HEK293 (cell line): ENCODE results near the gene MUC21.

ENCODE experiments used
- CTCF ChIA-PET: fragments of 350-600 bp; formaldehyde crosslinking; extraction: SDS; loops from one replicate; lab custom pipeline; 2021; ENCODE audit warnings: antibody characterized with exemption; lab: Yijun Ruan, JAX
- POLR2A ChIA-PET: fragments of 300-600 bp; formaldehyde crosslinking; extraction: SDS; loops from one replicate; lab custom pipeline; 2020; ENCODE audit warnings: antibody characterized with exemption, inconsistent platforms; lab: Yijun Ruan, JAX
- H3K27ac ChIP-seq: fragments of 200-500 bp; sonication (Bioruptor generic); 2 replicates; pipeline ENCODE4 v1.5.1; 2014; ENCODE audit warnings: low read depth, low read length, control low read depth, inconsistent platforms; ENCODE audit errors: extremely low read depth
- H3K36me3 ChIP-seq, 2 experiments: fragments of 200-500 bp in 1 of 2; sonication (Bioruptor generic) in 1 of 2; 1 replicate in 1 of 2; 2 replicates in 1 of 2; pipeline ENCODE4 v1.5.1; 2014 to 2017; ENCODE audit warnings: inconsistent platforms in 2 of 2, low read length in 2 of 2; ENCODE audit not compliant: control insufficient read depth in 2 of 2, insufficient read depth in 1 of 2
- H3K4me1 ChIP-seq: fragments of 200-500 bp; sonication (Bioruptor generic); 2 replicates; pipeline ENCODE4 v1.5.1; 2014; ENCODE audit warnings: mild to moderate bottlenecking, low read length, inconsistent platforms; ENCODE audit not compliant: control insufficient read depth, insufficient read depth
- H3K4me3 ChIP-seq: 2 replicates; pipeline ENCODE4 v1.5.1; 2011; ENCODE audit warnings: low read depth, mild to moderate bottlenecking, control low read depth, low read length, moderate library complexity
- H3K9me3 ChIP-seq: fragments of 200-500 bp; sonication (Bioruptor generic); 2 replicates; pipeline ENCODE4 v1.5.1; 2014; ENCODE audit warnings: low read depth, low read length, inconsistent platforms; ENCODE audit not compliant: control insufficient read depth, insufficient read depth
- GLIS1 ChIP-seq: fragments of 450-650 bp; formaldehyde crosslinking; IDR thresholded peaks from 2 replicates; pipeline ENCODE4 v1.5.1; 2016; ENCODE audit warnings: missing biosample characterization, missing genetic modification characterization
- MYNN ChIP-seq: fragments of 450-650 bp; formaldehyde crosslinking; IDR thresholded peaks from 2 replicates; pipeline ENCODE4 v1.5.1; 2016; ENCODE audit warnings: missing biosample characterization, missing genetic modification characterization, borderline replicate concordance
- MZF1 ChIP-seq: fragments of 450-650 bp; formaldehyde crosslinking; IDR thresholded peaks from 2 replicates; pipeline ENCODE4 v1.5.1; 2017; ENCODE audit warnings: missing biosample characterization, missing genetic modification characterization, borderline replicate concordance
- OSR2 ChIP-seq: fragments of 450-650 bp; formaldehyde crosslinking; IDR thresholded peaks from 2 replicates; pipeline ENCODE4 v1.5.1; 2016; ENCODE audit warnings: missing biosample characterization, missing genetic modification characterization
- RBAK ChIP-seq: fragments of 450-650 bp; formaldehyde crosslinking; IDR thresholded peaks from 2 replicates; pipeline ENCODE4 v1.5.1; 2016; ENCODE audit warnings: missing biosample characterization, missing genetic modification characterization
- YY1 ChIP-seq: fragments of 450-650 bp; formaldehyde crosslinking; IDR thresholded peaks from 2 replicates; pipeline ENCODE4 v1.5.1; 2018; ENCODE audit warnings: missing biosample characterization, missing genetic modification characterization
- ZNF114 ChIP-seq: fragments of 450-650 bp; formaldehyde crosslinking; IDR thresholded peaks from 2 replicates; pipeline ENCODE4 v1.5.0; 2017; ENCODE audit warnings: missing biosample characterization, missing genetic modification characterization
- ZNF146 ChIP-seq: fragments of 450-650 bp; formaldehyde crosslinking; IDR thresholded peaks from 2 replicates; pipeline ENCODE4 v1.5.1; 2016; ENCODE audit warnings: missing biosample characterization, missing genetic modification characterization
- ZNF157 ChIP-seq: fragments of 450-650 bp; formaldehyde crosslinking; IDR thresholded peaks from 2 replicates; pipeline ENCODE4 v1.5.1; 2016; ENCODE audit warnings: missing biosample characterization, missing genetic modification characterization
- ZNF202 ChIP-seq: fragments of 450-650 bp; formaldehyde crosslinking; IDR thresholded peaks from 2 replicates; pipeline ENCODE4 v1.5.1; 2016; ENCODE audit warnings: missing biosample characterization, missing genetic modification characterization, borderline replicate concordance
- ZNF324 ChIP-seq: fragments of 450-650 bp; formaldehyde crosslinking; IDR thresholded peaks from 2 replicates; pipeline ENCODE4 v1.5.1; 2016; ENCODE audit warnings: missing biosample characterization, missing genetic modification characterization
- ZNF341 ChIP-seq: fragments of 450-650 bp; formaldehyde crosslinking; IDR thresholded peaks from 2 replicates; pipeline ENCODE4; 2016; ENCODE audit warnings: low read depth, missing biosample characterization, missing genetic modification characterization
- ZNF501 ChIP-seq: fragments of 450-650 bp; formaldehyde crosslinking; IDR thresholded peaks from 2 replicates; pipeline ENCODE4 v1.5.1; 2016; ENCODE audit warnings: missing biosample characterization, missing genetic modification characterization
- ZNF544 ChIP-seq: fragments of 450-650 bp; formaldehyde crosslinking; IDR thresholded peaks from 2 replicates; pipeline ENCODE4 v1.5.0; 2017; ENCODE audit warnings: missing biosample characterization, missing genetic modification characterization
- ZNF549 ChIP-seq: fragments of 450-650 bp; IDR thresholded peaks from 2 replicates; pipeline ENCODE4 v1.5.1; 2018; ENCODE audit warnings: missing biosample characterization, missing genetic modification characterization, mild to moderate bottlenecking, inconsistent platforms, moderate library complexity
- ZNF621 ChIP-seq: fragments of 450-650 bp; formaldehyde crosslinking; IDR thresholded peaks from 2 replicates; pipeline ENCODE4 v1.5.1; 2017; ENCODE audit warnings: missing biosample characterization, missing genetic modification characterization
- ZNF624 ChIP-seq: fragments of 450-650 bp; formaldehyde crosslinking; IDR thresholded peaks from 2 replicates; pipeline ENCODE4 v1.5.1; 2017; ENCODE audit warnings: missing biosample characterization, missing genetic modification characterization
- ZNF670 ChIP-seq: fragments of 450-650 bp; formaldehyde crosslinking; IDR thresholded peaks from 2 replicates; pipeline ENCODE4 v1.5.1; 2016; ENCODE audit warnings: missing biosample characterization, missing genetic modification characterization, low read depth
- TF ChIP-seq, protein P1 (sequence below): fragments of 450-650 bp; formaldehyde crosslinking; IDR thresholded peaks from 2 replicates; pipeline ENCODE4 v1.5.1; 2016; ENCODE audit warnings: missing biosample characterization, missing genetic modification characterization, borderline replicate concordance
- TF ChIP-seq, protein P2 (sequence below): fragments of 450-650 bp; formaldehyde crosslinking; IDR thresholded peaks from 2 replicates; pipeline ENCODE4 v1.5.1; 2016; ENCODE audit warnings: missing biosample characterization, missing genetic modification characterization
- TF ChIP-seq, protein P3 (sequence below): fragments of 450-650 bp; formaldehyde crosslinking; IDR thresholded peaks from 2 replicates; pipeline ENCODE4 v1.5.1; 2016; ENCODE audit warnings: missing biosample characterization, missing genetic modification characterization
- TF ChIP-seq, protein P4 (sequence below): fragments of 450-650 bp; formaldehyde crosslinking; IDR thresholded peaks from 2 replicates; pipeline ENCODE4 v1.5.1; 2017; ENCODE audit warnings: missing biosample characterization, missing genetic modification characterization

Gene MUC21

DNA sequence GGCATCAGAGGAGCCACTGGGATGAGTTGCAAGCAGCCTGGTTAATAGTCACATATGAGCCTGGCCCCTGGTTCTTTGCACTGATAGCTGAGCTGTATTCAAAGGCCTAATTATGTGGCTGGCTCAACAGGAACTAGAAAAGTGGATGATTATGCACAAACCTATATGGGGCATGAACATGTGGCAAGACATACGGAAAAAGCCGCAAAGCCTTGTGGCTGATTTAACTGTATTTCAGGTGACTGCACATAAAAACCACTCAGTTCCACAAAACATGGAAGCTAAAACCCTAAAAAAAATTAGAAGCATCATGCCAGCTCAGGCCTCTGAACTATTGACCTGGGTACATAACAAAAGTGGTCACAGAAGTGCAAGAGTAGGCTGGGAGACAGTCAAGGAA, 13.8 kb downstream of the MUC21 start:
- H3K4me3 ChIP-seq, result no peak overlapping the region
- TF ChIP-seq, protein P1, sequence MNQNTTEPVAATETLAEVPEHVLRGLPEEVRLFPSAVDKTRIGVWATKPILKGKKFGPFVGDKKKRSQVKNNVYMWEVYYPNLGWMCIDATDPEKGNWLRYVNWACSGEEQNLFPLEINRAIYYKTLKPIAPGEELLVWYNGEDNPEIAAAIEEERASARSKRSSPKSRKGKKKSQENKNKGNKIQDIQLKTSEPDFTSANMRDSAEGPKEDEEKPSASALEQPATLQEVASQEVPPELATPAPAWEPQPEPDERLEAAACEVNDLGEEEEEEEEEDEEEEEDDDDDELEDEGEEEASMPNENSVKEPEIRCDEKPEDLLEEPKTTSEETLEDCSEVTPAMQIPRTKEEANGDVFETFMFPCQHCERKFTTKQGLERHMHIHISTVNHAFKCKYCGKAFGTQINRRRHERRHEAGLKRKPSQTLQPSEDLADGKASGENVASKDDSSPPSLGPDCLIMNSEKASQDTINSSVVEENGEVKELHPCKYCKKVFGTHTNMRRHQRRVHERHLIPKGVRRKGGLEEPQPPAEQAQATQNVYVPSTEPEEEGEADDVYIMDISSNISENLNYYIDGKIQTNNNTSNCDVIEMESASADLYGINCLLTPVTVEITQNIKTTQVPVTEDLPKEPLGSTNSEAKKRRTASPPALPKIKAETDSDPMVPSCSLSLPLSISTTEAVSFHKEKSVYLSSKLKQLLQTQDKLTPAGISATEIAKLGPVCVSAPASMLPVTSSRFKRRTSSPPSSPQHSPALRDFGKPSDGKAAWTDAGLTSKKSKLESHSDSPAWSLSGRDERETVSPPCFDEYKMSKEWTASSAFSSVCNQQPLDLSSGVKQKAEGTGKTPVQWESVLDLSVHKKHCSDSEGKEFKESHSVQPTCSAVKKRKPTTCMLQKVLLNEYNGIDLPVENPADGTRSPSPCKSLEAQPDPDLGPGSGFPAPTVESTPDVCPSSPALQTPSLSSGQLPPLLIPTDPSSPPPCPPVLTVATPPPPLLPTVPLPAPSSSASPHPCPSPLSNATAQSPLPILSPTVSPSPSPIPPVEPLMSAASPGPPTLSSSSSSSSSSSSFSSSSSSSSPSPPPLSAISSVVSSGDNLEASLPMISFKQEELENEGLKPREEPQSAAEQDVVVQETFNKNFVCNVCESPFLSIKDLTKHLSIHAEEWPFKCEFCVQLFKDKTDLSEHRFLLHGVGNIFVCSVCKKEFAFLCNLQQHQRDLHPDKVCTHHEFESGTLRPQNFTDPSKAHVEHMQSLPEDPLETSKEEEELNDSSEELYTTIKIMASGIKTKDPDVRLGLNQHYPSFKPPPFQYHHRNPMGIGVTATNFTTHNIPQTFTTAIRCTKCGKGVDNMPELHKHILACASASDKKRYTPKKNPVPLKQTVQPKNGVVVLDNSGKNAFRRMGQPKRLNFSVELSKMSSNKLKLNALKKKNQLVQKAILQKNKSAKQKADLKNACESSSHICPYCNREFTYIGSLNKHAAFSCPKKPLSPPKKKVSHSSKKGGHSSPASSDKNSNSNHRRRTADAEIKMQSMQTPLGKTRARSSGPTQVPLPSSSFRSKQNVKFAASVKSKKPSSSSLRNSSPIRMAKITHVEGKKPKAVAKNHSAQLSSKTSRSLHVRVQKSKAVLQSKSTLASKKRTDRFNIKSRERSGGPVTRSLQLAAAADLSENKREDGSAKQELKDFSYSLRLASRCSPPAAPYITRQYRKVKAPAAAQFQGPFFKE (tag by site-specific recombination), result no peak
- TF ChIP-seq, protein P2, sequence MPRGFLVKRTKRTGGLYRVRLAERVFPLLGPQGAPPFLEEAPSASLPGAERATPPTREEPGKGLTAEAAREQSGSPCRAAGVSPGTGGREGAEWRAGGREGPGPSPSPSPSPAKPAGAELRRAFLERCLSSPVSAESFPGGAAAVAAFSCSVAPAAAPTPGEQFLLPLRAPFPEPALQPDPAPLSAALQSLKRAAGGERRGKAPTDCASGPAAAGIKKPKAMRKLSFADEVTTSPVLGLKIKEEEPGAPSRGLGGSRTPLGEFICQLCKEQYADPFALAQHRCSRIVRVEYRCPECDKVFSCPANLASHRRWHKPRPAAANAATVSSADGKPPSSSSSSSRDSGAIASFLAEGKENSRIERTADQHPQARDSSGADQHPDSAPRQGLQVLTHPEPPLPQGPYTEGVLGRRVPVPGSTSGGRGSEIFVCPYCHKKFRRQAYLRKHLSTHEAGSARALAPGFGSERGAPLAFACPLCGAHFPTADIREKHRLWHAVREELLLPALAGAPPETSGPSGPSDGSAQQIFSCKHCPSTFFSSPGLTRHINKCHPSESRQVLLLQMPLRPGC (tag by site-specific recombination), result no peak
- TF ChIP-seq ZNF549 (tag by site-specific recombination), result no peak
- TF ChIP-seq MYNN (tag by site-specific recombination), result no peak
- no peak for TF ChIP-seq ZNF157 (tag by site-specific recombination)
- no peak for TF ChIP-seq ZNF114
- TF ChIP-seq ZNF501 (tag by site-specific recombination), result no peak
- no peak for TF ChIP-seq ZNF341 (tag by site-specific recombination)
- no peak for TF ChIP-seq YY1 (tag by site-specific recombination)
- no peak for TF ChIP-seq OSR2 (tag by site-specific recombination)
- TF ChIP-seq ZNF621 (tag by site-specific recombination), result no peak
- TF ChIP-seq, protein P3, sequence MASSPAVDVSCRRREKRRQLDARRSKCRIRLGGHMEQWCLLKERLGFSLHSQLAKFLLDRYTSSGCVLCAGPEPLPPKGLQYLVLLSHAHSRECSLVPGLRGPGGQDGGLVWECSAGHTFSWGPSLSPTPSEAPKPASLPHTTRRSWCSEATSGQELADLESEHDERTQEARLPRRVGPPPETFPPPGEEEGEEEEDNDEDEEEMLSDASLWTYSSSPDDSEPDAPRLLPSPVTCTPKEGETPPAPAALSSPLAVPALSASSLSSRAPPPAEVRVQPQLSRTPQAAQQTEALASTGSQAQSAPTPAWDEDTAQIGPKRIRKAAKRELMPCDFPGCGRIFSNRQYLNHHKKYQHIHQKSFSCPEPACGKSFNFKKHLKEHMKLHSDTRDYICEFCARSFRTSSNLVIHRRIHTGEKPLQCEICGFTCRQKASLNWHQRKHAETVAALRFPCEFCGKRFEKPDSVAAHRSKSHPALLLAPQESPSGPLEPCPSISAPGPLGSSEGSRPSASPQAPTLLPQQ (tag by site-specific recombination), result no peak
- no peak for TF ChIP-seq ZNF544 (tag by site-specific recombination)
- no peak for TF ChIP-seq ZNF324 (tag by site-specific recombination)
- no peak for TF ChIP-seq ZNF202 (tag by site-specific recombination)
- TF ChIP-seq RBAK (tag by site-specific recombination), result no peak
- no peak for TF ChIP-seq GLIS1 (tag by site-specific recombination)
- TF ChIP-seq, all 188 proteins: peak for 0
- H3K27ac ChIP-seq, result no peak overlapping the region
- POLR2A ChIA-PET, result no interaction called here
- H3K36me3 ChIP-seq, result no peaks in the 10 kb centered on the region
- H3K9me3 ChIP-seq, result no peaks in the 10 kb centered on the region
- H3K4me1 ChIP-seq, result no peaks in the 10 kb centered on the region
- CTCF ChIA-PET, result interaction anchor here (0.6 to 0.7 kb wide), 3 partner anchors 15 to 171 kb away, joined by 3 read pairs; no protein-coding TSS in a partner anchor

DNA sequence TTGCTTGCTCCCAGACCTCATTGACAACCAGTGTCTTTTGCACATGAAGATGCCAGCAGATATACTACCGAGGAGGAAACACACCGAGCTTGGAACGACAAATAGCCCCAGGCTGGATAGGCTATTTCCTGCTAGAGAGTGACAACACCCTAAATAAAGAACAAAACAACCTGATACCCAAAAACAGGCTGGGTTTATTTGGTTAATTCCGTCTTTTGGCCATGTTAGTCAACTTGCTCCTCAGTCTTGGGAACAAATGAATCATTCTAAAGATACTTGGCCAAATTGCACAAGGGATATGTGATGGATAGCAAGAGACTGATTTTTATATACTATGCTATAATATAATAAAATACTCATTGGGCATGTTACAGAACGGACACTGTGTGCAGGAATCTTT, 15.3 kb downstream of the MUC21 start:
- Histone ChIP-seq H3K4me3 (no peak overlapping the region), H3K4me1 (no peaks in the 10 kb centered on the region), H3K9me3 (no peaks in the 10 kb centered on the region)
- CTCF ChIA-PET, result no interaction called here
- TF ChIP-seq, protein P4, sequence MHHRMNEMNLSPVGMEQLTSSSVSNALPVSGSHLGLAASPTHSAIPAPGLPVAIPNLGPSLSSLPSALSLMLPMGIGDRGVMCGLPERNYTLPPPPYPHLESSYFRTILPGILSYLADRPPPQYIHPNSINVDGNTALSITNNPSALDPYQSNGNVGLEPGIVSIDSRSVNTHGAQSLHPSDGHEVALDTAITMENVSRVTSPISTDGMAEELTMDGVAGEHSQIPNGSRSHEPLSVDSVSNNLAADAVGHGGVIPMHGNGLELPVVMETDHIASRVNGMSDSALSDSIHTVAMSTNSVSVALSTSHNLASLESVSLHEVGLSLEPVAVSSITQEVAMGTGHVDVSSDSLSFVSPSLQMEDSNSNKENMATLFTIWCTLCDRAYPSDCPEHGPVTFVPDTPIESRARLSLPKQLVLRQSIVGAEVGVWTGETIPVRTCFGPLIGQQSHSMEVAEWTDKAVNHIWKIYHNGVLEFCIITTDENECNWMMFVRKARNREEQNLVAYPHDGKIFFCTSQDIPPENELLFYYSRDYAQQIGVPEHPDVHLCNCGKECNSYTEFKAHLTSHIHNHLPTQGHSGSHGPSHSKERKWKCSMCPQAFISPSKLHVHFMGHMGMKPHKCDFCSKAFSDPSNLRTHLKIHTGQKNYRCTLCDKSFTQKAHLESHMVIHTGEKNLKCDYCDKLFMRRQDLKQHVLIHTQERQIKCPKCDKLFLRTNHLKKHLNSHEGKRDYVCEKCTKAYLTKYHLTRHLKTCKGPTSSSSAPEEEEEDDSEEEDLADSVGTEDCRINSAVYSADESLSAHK (tag by site-specific recombination), result no peak
- TF ChIP-seq MZF1 (tag by site-specific recombination), result no peak
- no peak for TF ChIP-seq ZNF670
- TF ChIP-seq ZNF146 (tag by site-specific recombination), result no peak
- TF ChIP-seq ZNF624 (tag by site-specific recombination), result no peak
- TF ChIP-seq, all 188 proteins: peak for 0
- POLR2A ChIA-PET, result no interaction called here
- H3K27ac ChIP-seq, result no peak overlapping the region
- no peaks in the 10 kb centered on the region for H3K36me3 ChIP-seq
